Type B pancreatic cell (in vitro differentiated cells): ENCODE data around the gene OR2W3. TPM values are rescaled to one million over a fixed set of nuclear protein-coding genes. Genes with fewer than 3 reads are reported as not detected.

ENCODE experiments used
- DNase-seq: peaks from one replicate; pipeline ENCODE4 v3.0.0; 2021; ENCODE audit warnings: mixed read lengths; ENCODE audit not compliant: unreplicated experiment; ENCODE audit errors: extremely low spot score
- H3K27ac Mint-ChIP-seq: 2 replicates; pipeline ENCODE4 v1.8.0; 2021; ENCODE audit warnings: mild to moderate bottlenecking, mixed read lengths
- H3K27me3 Mint-ChIP-seq: 2 replicates; pipeline ENCODE4 v1.8.0; 2021; ENCODE audit warnings: mixed read lengths
- H3K36me3 Mint-ChIP-seq: 2 replicates; pipeline ENCODE4 v1.8.0; 2021; ENCODE audit warnings: mixed read lengths
- H3K4me1 Mint-ChIP-seq: one replicate; pipeline ENCODE4 v1.8.0; 2021; ENCODE audit warnings: mixed read lengths; ENCODE audit not compliant: unreplicated experiment
- H3K4me3 Mint-ChIP-seq: 2 replicates; pipeline ENCODE4 v1.8.0; 2021; ENCODE audit warnings: mild to moderate bottlenecking, mixed read lengths
- H3K9me3 Mint-ChIP-seq: 2 replicates; pipeline ENCODE4 v1.8.0; 2021; ENCODE audit warnings: mixed read lengths
- long read RNA-seq: library from polyadenylated mRNA; unstranded; transcript quantifications from one replicate; pipeline ENCODE4 v2.0.0, GENCODE V29; 2020
- total RNA-seq: library from RNA; stranded (reverse); gene quantifications from 2 replicates; pipeline ENCODE4 v1.2.1, GENCODE V29; 2021; ENCODE audit warnings: low replicate concordance
- TF ChIP-seq, protein P1 (sequence below): fragments of 200-600 bp; sonication (generic); conservative IDR thresholded peaks from 2 replicates; pipeline ENCODE4 v1.5.0; 2021; ENCODE audit warnings: antibody characterized with exemption, mild to moderate bottlenecking

Gene OR2W3
- not detected in 2 replicates for total RNA-seq
- long read RNA-seq, result 0 reads

DNA sequence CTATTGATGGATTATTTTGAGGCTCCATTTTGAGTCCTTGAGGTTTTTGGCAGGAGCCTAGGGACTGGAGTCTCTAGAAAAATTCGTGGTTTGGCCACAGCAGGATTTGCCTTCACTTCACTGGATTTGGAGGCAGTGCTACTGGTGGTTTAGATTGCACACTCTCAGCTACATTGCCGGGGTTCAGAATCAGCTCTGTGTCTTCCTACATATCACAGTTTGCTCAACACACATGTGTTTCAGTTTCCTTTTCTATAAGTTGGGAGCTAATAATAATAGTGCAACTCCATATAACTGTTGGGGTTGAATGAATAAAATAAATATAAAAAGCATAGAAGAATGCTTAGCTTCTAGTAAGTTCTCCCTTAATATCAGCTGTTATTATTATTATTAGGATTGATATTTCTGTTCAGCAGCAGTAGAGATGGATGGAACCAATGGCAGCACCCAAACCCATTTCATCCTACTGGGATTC lies at the start of gene OR2W3:
Gene OR2W3, plus strand, starts transcription at position 425 of the 475 bp plus-strand sequence. Its CDS starts 0 bp downstream, at position 425.
- Mint-ChIP-seq H3K27ac (no peak within 1 kb of the TSS), H3K4me3 (no peak within 1 kb of the TSS), H3K27me3 (no peaks in the 10 kb centered on the region), H3K36me3 (no peaks in the 10 kb centered on the region), H3K4me1 (no peaks in the 10 kb centered on the region), H3K9me3 (no peaks in the 10 kb centered on the region)
- TF ChIP-seq, protein P1, sequence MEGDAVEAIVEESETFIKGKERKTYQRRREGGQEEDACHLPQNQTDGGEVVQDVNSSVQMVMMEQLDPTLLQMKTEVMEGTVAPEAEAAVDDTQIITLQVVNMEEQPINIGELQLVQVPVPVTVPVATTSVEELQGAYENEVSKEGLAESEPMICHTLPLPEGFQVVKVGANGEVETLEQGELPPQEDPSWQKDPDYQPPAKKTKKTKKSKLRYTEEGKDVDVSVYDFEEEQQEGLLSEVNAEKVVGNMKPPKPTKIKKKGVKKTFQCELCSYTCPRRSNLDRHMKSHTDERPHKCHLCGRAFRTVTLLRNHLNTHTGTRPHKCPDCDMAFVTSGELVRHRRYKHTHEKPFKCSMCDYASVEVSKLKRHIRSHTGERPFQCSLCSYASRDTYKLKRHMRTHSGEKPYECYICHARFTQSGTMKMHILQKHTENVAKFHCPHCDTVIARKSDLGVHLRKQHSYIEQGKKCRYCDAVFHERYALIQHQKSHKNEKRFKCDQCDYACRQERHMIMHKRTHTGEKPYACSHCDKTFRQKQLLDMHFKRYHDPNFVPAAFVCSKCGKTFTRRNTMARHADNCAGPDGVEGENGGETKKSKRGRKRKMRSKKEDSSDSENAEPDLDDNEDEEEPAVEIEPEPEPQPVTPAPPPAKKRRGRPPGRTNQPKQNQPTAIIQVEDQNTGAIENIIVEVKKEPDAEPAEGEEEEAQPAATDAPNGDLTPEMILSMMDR, result no peak
- no peak for DNase-seq

DNA sequence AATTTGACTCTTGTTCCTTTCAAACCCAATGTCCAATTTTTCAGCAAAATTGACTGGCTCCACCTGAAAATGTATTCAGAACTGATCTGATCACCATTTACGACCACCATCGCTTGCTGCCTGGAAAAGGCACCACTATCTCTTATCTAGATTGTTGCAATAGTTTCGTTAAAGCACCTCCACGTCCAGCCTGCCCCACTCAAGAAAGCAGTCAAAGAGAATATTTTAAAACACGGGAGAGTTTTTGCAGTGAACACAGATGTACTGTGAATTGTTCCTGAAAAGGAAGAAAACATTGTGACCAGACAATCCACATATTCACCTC lies 49.7 kb upstream of the OR2W3 start:
- no peak for DNase-seq
- peaks cover 4% of the 10 kb centered on the region for H3K9me3 Mint-ChIP-seq
- no peaks in the 10 kb centered on the region for H3K36me3 Mint-ChIP-seq
- no peaks in the 10 kb centered on the region for H3K27me3 Mint-ChIP-seq
- H3K27ac Mint-ChIP-seq, result no peak overlapping the region
- TF ChIP-seq, protein P1, result no peak
- H3K4me3 Mint-ChIP-seq, result no peak overlapping the region
- H3K4me1 Mint-ChIP-seq, result no peaks in the 10 kb centered on the region

DNA sequence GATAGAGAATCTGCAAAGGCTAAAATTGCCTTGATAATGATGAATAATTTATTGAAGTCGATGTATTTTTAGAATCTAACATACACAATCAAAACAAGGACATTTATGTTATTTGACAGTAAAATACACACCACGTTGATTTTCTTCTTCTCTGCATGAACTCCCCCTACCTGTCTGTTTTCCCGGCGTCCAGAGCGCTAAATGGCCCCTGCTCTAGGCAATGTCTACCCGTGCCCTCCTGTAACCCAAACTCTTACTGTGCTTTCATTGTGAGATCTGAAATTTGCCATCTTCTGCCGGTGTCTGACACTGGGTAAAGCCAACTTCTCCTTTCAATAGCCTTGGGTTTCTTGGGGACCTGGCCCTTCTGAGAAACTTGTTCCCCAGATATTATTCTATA lies 47.0 kb upstream of the OR2W3 start:
- Mint-ChIP-seq H3K4me3 (no peak overlapping the region), H3K36me3 (no peaks in the 10 kb centered on the region), H3K4me1 (no peaks in the 10 kb centered on the region), H3K27ac (no peak overlapping the region), H3K9me3 (no peaks in the 10 kb centered on the region), H3K27me3 (no peaks in the 10 kb centered on the region)
- no peak for DNase-seq
- TF ChIP-seq, protein P1, result no peak

DNA sequence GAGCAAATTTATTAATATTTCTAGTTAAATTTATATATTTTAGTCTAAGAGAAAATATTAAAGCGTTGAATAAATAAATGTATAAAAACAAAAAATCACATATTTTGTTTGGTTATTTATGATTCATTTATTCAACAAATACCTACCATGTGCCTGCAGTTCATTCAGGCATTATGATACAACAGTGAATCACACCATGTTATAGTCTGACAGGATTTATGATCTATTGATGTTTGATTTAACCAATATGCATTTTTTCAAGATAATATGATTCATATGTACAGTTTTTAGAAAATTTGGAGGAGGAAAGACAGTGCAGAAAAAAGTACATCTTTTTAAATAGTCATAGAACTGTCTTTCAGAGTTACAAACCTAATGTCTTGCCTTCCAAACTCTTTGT lies 45.8 kb upstream of the OR2W3 start:
- H3K36me3 Mint-ChIP-seq, result no peaks in the 10 kb centered on the region
- H3K27me3 Mint-ChIP-seq, result peaks cover 5% of the 10 kb centered on the region
- no peak for DNase-seq
- no peak overlapping the region for H3K27ac Mint-ChIP-seq
- H3K4me3 Mint-ChIP-seq, result no peak overlapping the region
- H3K9me3 Mint-ChIP-seq, result no peaks in the 10 kb centered on the region
- no peaks in the 10 kb centered on the region for H3K4me1 Mint-ChIP-seq
- TF ChIP-seq, protein P1, result no peak

DNA sequence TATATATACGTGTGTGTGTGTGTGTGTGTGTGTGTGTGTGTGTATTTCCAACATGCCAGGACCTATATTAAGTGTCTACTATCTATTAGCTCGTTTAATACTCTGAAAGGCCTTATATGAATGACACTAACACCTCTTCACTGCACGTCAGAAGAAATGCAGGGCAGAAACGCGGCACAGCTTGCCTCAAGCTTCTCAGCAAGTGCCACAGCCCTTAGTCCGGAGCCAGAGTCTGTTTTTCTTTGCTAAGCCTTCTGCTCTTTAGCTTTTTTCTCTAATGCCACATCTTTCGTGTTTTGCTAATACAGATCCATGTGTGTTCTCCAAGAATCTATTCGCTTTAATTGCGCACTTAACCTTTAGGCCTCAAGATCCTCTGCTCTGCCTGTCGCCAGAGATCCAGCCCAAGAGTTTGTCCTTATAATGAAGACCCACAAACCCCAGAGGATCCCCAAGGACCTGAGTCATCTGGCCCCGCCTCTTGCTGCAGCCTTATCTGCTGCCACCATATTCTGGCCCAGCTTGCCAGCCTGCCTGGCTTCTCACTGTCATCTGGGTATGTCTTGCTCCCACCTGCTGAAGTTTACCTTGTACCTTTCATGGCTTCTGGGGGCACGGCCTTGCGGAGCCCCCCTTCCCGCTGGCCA lies 40.4 kb upstream of the OR2W3 start:
- TF ChIP-seq, protein P1, result no peak
- no peak for DNase-seq
- Mint-ChIP-seq H3K4me1 (no peaks in the 10 kb centered on the region), H3K9me3 (peaks cover 5% of the 10 kb centered on the region), H3K36me3 (no peaks in the 10 kb centered on the region), H3K27ac (no peak overlapping the region), H3K4me3 (no peak overlapping the region), H3K27me3 (peaks cover 34% of the 10 kb centered on the region)
